ENCODE data around the gene PKP3.

DNA sequence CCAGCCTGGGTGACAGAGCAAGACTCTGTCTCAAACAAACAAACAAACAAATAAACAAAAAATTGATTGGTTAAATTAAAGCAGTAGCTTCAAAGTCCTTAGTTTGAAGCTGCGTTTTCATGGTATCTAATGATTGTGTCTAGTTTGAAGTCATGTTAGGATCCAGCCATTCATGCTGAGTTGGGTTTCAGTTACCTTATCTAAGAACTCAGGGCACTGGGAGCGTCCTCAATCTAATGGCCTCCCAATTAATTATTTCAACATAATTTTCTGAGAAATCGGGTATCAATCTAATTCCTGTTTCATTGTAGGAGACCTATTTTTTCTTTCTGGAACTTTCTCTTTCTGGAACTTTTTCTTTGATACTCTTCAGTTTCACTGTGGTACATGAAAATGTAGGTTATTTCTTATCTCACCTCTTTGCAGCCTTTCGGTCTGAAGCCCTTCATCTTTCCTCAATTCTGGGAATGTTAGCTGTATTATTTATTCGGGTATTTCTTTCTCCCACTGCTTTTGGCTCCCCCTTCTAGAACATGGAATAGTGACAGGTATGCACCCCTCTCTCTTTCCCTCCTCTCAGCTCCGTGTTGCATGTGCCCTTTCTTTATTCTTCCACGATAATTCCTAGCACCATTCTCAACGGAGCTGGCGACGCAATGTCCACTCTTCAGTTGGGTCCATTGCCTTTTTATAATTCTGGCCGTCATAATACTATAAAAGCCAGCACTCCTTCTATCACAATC is 49.0 kb upstream of the PKP3 start:
- TF ChIP-seq POLR2A (IDR thresholded peaks at IDR 0.05): no peak
- no peak for TF ChIP-seq POLR2AphosphoS5 (IDR thresholded peaks at IDR 0.05)
- TF ChIP-seq, protein P1, sequence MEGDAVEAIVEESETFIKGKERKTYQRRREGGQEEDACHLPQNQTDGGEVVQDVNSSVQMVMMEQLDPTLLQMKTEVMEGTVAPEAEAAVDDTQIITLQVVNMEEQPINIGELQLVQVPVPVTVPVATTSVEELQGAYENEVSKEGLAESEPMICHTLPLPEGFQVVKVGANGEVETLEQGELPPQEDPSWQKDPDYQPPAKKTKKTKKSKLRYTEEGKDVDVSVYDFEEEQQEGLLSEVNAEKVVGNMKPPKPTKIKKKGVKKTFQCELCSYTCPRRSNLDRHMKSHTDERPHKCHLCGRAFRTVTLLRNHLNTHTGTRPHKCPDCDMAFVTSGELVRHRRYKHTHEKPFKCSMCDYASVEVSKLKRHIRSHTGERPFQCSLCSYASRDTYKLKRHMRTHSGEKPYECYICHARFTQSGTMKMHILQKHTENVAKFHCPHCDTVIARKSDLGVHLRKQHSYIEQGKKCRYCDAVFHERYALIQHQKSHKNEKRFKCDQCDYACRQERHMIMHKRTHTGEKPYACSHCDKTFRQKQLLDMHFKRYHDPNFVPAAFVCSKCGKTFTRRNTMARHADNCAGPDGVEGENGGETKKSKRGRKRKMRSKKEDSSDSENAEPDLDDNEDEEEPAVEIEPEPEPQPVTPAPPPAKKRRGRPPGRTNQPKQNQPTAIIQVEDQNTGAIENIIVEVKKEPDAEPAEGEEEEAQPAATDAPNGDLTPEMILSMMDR (IDR thresholded peaks at IDR 0.05): no peak
- TF ChIP-seq EP300 (IDR thresholded peaks at IDR 0.05): no peak

All from upper lobe of left lung (tissue), 4 donors.